Femur (tissue), 1 donor: ENCODE measurements around the gene BCAS4.
"Not testable (repeated sequence)": the region's sequence is repeated elsewhere in the genome, so short reads cannot be mapped to it uniquely, and the experiment has no call there.

Experiments used
- DNase-seq: peaks from one replicate; pipeline ENCODE4 v3.0.0-alpha.2; 2017

The BCAS4 gene

DNA sequence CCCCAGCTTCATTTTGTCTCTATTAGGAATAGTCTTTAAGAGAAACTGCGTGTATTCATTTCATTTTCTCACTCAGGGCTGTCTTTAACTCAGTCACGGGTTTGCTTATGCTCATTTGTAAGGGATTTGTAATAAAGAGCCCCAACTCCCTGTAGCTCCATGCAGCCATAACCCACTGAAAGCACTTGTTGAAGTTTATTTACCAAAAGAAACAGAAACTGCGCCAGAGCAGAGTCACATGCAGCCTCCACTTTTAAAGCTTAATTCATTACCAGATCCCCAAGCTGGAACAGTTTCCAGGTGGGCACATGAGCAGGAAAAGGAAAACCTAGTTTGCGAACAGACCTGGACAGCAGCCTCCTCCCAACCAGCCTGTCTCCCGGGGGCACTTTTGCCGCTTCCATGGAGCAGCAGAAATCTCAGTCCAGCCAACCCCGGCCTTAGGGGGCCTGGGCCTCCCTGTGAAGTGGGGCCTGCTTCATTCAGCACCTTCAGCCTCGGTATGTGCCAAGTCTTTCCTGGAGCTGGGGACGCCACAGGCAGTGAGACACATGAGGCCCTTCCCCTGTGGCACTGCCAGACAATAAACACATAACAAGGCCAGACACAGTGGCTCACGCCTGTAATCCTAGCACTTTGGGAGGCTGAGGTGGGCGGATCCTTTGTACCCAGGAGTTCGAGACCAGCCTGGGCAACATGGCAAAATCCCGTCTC is 4.5 kb downstream of the BCAS4 start:
- no peak for DNase-seq

DNA sequence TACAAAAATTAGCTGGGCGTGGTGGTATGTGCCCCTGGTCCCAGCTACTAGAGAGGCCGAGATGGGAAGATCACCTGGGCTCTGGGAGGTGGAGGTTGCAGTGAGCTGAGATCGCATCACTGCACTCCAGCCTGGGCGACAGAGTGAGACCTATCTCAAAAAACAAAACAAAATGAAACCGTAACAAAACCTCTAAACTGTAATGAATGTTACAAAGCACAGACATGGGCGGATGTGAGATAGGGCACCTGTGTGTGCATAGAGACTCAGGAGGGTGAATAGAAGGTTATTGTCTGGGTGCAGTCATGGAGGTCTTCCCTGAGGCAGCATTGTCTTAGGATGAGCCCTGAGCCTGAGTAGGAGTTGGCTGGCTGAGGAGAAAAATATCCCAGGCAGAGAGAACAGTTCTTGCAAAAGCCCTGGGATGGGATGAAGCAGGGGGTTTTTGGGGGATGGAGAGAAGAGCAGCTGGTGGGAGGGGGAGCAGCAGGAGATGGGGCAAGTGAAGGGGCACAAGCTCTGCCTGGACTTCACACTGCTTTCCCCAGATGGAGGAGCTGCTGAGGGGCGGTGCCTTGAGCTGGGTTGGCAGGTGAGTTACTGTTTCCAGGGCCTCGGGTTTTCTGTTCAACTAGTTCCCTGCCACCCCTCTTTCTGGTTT is 5.2 kb downstream of the BCAS4 start:
- DNase-seq: no peak

DNA sequence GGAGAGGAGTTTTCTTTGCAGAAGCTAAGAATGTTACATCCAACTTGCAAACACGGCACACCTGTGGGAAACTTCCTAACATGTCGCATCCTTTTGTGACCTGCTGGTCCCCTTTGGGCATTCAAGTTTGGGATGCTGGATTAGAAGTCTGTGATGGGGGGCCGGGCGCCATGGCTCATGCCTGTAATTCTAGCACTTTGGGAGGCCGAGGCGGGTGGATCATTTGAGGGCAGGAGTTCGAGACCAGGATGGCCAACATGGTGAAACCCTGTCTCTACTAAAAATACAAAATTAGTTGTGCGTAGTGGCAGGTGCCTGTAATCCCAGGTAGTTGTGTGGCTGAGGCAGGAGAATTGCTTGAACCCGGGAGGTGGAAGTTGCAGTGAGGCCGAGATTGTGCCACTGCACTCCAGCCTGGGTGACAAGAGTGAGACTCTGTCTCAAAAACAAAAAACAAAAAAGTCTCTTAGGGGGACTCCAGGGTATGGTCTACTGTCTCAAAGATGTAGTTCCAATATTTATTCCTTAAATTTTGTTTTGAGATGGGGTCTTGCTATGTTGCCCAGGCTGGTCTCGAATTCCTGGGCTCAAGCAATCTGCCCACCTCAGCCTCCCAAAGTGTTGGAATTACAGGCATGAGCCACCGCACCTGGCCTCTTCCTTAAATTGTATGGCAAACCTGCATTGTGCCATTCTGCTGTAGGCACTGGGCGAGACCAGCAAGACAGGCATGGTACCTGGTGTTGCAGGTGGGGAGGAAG is 6.3 kb downstream of the BCAS4 start:
- not testable (repeated sequence) for DNase-seq

DNA sequence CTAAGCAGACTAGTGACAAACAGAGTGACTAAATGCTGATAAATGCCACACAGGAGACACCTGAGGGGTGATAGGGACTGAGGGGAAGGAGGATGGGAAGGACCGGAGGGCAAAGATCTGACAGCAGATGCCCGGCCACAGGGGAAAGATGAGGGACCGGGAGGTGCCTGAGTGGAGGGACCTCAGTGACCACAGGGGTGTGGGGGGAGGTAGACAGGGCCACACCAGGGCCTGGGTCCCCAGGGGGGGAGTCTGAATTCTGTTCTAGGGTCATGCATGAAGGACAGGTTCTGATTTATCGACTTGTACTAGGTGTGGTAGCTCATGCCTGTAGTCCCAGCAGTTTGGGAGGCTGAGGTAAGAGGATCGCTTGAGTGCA is 6.9 kb downstream of the BCAS4 start:
- DNase-seq: no peak

DNA sequence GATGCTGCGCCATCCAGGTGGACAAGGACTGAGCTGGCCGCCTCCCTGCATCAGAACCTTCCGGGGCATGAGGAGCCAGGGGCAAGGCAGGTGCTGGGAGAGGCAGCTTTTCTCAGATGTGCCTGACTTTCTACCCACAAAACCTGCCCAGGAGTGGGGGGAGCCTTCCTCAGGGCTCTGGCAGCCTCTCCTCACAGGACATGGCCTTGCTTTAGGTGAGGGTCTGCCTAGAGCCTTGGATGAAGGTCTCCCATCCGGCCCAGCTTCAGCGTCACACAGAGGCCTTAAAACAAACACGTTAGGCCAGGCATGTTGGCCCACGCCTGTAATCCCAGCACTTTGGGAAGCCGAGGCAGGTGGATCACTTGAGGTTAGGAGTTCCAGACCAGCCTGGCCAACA is 7.4 kb downstream of the BCAS4 start:
- no peak for DNase-seq

DNA sequence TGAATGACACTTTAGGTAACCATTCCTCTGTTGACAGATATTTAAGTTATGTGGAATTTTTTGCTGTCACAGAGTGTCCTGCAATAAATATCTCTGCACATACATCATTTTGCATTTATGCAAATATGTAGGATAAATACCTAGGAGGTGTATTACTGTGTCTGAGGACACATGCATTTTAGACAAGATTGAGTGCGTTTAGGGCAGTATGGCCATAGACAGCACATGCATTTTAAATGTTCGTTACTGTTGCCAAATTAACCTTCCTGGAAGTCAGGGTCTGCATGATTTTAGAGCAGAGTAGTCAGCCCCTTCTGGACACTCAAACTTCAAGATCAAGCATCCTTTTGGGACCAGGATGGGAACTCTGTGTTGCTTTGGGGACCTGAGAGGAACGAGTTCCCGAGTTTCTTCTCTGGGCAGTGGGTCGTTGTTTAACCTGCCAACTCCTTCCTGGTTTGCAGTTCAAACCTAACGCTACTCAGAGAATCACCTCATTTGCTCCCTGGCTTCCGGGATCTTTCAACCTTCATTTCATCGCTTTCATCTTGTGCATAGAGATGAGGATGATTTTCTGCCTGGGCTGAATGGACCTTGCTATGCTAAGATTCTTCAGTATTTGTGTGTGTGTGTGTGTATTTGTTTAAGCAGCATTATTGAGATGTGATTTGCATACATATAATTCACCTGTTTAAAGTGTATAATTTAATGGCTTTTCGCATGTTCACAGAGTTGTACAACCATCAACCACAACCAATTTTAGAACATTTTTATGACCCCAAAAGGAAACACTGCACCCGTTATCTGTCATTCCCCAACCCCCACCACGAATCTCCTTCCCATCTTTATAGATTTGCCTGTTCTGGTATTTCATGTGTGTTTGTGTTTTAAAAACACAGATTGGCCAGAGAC is 9.8 kb downstream of the BCAS4 start:
- no peak for DNase-seq

DNA sequence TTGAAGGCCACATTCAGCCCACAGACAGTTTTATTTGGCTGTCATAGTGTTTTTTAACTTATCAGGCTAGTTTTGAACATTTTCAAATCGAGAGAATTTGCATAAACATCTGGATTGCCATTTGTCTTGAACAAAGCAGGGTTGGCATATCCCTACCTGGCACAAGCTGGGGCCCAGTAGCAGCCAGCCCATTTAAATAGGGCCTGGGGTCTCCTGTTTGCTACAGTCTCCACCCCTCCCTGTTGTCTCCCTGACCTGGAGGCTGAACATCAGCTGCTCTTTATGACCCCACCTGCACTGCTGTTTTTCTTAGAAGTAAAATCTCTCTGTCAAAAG is 10.5 kb downstream of the BCAS4 start:
- DNase-seq: no peak

DNA sequence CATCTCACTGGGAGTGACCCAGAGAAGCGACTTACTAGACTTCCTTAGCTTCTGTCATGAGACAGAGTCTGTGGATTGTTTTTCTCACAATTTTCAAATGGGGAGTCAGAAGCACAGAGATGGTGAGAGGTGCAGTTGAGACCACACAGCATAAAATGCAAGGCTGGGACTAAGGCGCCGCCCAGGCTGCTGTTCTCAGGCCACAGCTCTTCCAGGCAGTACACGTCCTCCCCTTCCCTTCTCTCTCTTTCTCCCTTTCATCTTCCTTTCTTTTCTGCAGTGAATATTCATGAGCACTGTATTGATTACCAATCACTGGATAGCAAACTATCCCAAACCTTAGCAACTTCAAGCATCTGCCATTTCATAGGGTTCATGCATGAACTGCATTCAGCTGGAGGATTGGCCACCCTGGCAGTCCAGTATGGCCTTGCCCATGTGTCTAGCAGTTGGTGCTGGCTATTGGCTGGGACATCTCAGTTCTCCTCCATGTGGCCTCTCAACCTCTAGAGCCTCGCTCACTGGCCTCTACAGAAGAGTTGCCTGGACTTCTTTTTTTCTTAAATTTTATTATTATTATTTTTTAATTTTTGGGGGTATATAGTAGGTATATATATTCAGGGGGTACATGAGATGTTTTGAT is 11.4 kb downstream of the BCAS4 start:
- no peak for DNase-seq

DNA sequence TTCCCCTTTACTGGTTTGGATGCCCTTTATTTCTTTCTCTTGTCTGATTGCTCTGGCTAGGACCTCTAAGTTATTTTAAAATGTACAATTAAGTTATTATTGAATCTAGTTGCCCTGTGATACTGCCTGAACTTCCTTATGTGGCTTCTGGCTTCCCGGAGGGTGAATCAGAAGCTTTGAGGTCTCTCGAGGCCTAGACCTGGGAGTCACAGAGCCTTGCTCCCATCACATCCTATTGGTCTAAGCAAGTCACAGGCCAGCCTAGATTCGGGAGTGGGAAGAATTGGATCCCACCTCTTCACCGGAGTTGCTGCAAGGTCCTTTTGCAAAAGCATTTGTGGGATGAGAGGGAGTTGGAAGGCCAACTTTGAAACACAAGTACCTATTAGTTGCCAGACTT is 15.2 kb downstream of the BCAS4 start:
- DNase-seq: no peak

DNA sequence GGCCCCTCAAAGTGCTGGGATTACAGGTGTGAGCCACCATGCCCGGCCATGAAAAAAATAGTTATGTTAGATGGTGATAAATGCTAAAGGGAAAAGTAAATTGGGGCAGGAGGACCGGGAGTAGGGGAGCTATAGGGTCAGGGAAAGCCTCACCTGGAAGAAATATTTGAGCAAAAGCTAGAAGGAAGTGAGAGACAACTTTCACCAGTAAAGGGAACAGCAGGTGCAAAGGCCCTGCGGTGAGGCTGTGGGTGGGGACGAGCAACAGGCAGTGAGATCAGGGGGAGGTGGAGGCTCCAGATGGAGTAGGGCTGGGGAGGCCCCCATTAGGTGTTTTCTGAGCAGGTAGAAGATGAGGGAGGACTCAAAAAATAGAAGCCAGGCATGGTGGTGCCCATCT is 16.0 kb downstream of the BCAS4 start:
- DNase-seq: no peak

DNA sequence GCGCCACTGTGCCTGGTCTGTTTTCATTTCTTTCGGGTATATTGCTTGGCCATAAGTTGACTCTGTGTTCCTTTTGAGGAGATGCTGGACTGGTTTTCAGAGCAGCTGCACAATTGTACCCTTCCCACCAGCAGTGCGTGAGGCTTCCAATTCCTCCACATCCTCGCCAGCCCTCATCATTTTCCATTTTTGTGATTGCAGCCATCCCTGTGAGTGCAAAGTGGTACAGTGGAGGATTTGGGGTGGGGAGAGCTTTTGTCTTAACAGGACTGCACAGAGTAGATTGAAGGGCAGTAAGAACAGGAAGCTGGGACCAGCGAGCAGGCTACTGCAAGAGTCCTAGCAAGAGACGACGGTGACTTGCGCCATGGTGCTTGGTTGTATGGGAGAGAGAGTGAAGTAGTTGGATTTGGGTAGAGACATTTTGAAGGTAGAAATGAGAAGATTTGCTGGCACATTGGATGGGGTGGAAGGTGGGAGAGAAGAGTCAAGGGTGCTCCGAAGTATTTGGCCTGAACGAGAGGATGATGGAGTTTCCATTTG is 18.3 kb downstream of the BCAS4 start:
- no peak for DNase-seq

DNA sequence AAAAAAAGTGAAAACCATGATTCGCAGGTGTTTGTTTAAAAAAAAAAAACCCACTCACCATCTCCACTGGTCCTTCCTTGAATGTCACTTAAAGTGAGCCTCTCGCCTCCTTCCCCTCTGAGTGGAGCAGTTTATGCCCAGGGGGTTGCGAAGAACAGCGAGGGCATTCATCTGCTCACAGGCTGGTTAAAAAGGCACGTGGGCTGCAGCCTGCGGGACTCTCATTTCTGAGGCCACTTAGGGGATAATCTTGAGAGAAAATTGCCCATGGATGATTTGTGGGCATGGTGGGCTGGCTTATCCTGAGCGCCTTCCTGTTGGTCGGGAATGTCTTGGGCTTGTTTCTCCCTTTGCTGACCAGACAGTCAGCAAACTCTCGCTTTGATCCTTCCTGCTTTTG is 18.9 kb downstream of the BCAS4 start:
- no peak for DNase-seq

DNA sequence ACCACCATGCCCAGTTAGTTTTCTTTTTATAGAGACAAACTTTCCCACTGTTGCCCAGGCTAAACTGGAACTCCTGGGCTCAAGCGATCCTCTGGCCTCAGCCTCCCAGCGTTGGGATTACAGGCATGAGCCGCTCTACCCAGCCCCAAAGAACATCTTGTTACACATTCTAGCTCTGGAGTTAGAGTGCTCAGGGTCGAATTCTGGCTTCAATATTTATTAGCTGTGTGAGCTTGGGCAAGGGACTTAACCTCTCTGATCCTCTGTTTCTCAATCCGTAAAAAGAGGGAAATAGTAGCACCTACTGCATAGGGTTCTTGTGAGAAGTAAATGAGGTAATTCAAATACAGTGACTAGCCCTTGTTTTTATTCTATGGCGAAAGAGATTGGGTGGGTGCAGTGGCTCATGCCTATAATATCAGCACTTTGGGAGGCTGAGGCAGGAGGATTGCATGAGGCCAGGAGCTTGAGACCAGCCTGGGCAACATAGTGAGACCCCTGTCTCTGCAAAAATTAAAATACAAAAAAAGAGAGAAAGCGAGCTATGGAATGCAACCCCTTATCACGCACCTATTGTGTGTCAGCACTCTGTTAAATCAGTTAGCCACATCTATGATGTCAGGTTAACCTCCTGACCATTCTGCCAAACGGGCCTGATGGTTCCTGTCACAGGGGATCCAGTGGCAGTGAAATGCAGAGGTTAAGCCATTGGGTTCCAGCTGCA is 19.7 kb downstream of the BCAS4 start:
- no peak for DNase-seq

DNA sequence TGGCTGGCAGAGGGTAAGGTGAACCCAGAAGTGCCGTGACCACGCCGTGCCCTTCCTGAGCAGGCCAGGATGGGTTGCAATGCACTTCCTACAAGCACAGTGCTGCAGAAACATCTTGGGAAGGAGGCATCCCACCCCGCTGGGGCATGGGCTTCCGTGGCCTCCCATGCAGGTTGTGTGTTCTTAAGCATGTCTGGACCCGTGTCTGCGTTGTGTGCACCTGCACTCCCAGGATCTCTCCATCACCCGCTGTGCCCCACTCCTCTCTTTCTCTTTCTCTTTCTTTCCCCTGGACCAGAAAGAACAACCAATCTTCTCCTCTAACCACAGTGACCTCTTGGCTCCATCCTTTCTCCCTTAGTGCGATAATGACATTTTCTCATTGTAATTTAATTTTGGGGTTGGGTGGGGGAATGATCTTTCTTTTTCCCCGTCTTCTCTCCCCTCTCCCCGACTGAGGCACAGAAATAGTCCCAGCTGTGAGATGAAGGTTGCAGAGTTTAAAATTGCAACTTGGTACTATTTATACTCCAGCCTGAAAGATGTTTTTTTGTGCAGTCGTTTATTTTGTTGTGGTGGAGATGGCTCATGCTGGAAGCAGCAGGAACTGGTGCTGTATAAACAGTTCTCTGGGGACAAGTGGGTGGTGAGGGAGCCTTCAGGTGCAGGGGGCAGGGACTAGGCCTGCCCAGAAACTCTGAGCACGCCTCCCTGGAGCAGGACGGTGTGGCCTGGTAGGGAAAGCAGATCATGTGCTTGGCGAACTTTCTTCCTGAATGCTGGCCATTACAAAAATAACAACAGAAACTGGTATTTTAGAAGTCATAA is 20.5 kb downstream of the BCAS4 start:
- DNase-seq: no peak

DNA sequence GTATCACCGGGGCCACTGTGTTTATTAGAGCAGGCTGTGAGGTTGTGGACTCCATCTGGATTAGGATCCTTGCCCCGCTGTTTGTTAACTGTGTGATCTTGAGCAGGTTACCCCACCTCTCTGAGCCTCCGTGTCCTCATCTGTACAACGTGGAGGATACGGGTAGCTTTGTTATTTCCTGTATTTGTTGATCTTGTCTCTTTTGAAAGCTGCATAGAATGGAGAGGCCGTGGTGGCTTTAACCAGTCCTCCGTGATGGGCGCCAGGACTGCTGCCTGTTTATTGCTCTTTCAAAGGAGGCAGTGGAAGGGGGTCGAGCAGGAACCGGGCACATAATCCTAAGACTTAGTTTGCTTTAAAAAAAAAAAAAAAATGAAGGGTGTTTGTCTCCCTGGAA is 22.9 kb downstream of the BCAS4 start:
- DNase-seq: no peak

DNA sequence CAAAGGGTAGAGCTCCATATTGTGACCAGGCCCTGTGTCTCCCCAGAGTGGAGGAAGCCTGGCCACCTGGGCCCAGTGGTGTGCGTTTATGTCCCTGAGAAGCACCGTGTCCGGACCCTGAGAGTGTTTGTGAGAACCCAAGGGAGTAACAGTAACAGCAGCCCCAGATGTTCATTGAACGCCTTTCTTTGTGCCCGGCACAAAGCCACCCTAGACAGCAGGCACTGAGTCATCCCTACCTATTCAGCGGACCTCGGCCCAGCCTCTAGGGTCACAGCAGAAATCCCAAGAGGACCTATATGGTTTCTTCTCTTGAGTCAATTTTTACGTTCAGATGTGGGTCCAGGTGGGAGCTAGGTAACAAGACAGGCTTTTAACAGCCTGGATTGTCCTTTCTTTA is 24.5 kb downstream of the BCAS4 start:
- DNase-seq: no peak

DNA sequence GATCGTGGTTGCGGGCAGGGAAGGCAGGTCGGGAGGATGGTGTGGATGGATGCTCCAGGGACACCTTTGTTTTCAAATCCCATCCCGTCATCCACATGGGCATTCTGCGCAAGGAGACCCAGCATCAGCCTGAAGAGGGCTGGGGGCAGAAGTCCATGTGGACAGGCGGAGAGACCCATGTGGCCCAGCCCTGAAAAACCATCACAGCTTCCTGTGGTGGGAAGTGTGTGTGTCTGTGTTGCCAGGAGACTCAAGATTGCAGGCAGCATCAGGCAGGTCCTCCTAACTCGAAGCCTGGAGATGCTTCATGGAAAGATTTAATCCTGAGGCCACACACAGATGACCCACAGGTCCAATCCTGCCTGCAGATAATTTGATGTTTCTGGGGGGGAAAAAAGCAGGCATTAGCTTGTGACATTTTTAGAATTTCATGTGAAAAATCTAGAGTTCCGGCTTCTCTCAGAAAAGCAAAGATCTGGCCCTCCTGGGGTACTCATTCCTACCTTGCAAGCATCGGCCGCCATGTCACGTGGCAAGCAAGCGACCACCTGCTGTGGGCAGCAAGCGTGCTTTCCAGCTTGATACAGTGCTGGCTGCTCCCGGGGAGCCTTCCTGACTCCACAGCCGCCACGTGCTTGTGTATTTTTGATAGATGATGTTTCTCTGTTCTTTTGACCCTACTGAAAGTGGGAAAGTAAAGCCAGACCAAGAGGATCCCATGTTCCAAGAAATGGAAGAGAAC is 25.8 kb downstream of the BCAS4 start:
- DNase-seq: no peak

DNA sequence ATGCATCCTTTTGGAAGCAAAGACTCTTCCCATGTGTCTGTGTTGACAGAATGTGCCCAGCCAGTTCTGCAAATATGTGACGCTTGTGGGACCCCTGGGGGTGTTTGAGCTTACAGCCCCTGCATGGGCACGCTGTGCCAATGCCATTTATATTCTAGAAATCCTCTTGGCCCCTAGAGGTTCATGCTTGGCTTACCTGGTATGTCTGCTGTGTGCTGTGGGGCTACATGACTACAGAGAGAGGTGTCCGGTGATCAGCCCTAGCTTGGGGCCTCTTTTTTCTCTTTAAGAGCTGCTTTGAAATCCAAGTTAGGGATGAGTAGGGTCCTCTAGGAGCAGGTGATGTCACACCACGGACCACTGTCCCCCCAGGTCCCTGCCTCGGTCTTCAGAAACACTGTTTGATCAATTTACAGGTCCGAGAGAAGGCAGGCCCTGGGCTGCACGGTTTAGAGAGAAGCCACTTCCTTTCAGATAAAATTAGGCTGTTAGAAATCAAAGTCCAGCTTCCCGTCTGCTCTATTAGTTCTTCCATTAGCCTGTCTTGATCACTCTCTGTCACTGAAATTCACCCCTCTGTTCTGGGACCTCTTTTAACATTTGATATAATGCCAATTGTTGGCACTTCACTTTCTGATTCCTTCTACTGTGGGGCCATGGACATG is 26.5 kb downstream of the BCAS4 start:
- no peak for DNase-seq

DNA sequence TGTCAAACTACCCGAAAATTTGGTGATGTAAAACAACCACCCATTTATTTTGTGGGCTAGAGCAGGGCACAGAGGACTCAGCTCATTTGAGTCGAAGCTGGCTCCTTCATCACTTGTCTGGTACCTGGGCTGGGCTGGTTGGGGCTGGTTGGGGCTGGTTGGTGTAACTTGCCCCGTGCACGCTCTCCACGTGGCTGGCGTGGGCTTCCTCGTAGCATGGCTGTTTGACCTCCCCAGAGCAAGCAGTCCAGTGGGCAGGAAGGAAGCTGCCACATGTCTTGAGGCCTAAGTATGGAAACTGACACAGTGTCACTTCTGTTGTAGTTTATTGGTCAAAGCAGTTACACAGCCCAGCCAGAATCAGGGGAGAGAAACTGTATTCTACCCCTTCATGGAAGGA is 27.1 kb downstream of the BCAS4 start:
- DNase-seq: no peak

DNA sequence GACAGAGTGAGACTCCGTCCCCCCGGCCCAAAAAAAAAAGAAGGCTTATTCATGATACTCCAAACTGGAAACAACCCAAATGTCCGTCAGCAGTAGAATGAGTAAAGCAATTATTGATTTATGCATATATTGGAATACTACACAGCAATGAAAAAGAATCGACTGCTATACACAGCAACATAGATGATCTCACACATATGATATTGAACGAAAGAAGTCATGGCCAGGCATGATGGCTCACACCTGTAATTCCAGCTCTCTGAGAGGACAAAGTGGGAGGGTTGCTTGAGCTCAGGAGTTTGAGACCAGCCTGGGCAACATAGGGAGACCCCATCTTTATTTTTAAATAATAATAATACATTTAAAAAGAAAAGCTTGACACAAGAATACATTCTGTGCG is 28.5 kb downstream of the BCAS4 start:
- no peak for DNase-seq
